ENCODE results near the gene CNPY1. TPM values are rescaled to one million over a fixed set of nuclear protein-coding genes. Genes with fewer than 3 reads are reported as not detected.

Gene CNPY1
- polyA plus RNA-seq, 3 donors = not detected

DNA sequence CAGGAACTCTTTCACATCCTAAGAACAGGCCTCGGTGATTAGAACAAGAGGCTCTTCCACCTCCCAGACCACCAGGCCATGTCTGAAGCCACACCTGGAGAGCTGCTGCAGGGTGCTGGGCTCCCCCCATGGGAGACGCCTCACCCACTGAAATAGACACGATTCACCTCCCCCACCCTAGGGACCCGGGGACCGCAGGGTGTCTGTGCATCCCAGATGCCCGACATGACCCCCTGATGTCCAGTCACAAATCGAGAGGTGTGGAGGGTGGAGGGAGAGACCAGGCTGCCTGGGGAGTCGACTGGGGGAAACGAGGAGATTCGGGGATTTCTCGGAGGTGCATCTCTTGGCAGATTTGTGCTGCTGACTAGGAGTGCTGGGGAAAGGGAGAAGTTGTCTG, 31.0 kb downstream of the CNPY1 start:
- no peak for DNase-seq (ENCODE audit: low read depth in 3 of 3, low spot score in 2 of 3)

DNA sequence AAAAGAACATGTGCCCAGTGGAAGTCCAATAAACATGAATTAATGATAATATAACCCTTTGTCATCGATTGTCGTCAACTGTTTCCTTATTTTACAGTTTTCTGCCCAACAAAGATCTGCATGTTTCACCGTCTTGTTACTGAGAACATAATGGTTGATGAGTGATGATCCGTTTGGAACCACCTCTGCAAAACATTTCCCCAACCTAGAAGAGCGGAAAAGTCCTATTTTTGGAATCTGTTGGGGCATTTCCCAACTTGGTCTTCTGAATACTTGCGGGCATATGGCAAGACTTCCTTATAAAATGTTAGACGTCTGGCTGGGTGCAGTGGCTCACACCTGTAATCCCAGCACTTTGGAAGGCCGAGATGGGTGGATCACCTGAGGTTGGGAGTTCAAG, 32.1 kb downstream of the CNPY1 start:
- DNase-seq (ENCODE audit: low read depth in 3 of 3, low spot score in 2 of 3) = no peak

DNA sequence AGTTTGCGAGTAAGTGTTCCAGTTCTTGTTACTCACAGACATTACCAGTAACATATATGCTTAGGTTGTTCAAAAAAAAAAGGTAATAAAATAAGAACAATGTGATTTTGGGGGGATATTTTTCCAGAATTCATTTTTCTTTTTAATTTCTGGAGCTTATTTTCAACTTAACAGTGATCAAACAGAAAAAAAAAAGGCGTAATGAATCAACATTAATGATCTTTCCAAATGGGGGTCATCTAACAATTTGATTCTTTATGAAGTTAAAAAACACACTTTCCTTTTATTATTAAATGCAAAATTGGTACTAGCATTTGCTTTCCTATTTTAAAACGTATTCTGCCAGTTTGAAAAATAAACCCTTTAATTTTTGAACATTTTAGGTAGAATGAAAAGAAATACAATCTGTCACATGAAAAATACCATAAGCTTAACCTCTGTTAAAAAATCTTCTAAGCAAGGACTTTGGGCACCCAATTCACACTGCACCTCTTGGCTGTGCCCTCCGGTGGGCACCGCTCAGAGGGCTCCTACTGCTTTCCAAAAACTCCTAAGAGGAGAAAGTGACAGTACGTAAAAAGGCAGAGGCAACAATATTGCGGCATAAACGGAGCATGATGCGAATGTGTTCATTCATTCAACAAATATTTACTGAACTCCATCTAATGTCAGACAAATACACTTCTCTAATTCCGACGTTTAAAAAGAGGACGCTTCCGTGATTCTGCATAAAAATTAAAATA, 32.6 kb downstream of the CNPY1 start:
- no peak for DNase-seq (ENCODE audit: low read depth in 3 of 3, low spot score in 2 of 3)

DNA sequence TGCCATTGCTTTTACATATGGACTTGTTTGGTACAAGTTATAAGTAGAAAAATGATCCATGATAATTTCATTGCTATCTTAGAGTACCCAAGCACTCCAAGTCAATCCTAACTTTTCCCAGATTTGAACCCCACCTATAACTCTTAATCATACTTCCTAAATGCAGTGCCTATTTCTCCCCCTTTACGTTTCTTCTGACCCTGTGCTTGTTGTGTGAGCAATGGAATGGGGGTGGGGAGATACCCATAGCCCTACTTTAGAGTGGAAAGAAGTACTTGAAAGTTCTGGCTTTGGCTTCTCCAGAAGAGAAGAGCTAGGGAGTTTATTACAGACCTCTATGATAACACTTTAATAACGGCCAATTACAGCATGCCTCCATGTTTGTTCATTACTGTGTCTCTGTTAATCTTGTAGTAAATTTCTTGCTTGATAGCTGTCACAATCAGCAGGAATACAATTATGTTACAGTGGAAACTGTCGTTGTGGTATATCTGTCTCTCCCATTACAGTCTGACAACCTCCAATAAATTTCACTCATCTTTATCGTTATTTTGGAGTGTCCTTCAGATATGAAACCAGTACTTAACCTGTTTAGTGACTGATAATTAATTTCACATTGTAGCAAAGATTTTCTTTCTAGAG, 34.0 kb downstream of the CNPY1 start:
- DNase-seq (ENCODE audit: low read depth in 3 of 3, low spot score in 2 of 3) = no peak

DNA sequence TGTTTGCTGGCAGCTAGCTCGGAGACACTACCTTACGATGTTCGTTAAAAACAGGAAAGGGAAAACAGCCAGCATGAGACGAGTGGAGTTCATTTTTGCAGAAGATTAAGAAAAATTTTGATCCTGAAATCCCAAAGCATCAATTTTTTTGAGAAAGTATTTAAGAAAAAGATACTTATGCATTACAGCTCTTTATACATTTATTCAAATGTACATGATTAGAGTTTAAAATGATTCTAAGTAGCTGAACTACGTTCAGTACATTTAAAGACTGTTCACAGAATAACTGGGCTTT, 34.7 kb downstream of the CNPY1 start:
- DNase-seq (ENCODE audit: low read depth in 3 of 3, low spot score in 2 of 3) = no peak

DNA sequence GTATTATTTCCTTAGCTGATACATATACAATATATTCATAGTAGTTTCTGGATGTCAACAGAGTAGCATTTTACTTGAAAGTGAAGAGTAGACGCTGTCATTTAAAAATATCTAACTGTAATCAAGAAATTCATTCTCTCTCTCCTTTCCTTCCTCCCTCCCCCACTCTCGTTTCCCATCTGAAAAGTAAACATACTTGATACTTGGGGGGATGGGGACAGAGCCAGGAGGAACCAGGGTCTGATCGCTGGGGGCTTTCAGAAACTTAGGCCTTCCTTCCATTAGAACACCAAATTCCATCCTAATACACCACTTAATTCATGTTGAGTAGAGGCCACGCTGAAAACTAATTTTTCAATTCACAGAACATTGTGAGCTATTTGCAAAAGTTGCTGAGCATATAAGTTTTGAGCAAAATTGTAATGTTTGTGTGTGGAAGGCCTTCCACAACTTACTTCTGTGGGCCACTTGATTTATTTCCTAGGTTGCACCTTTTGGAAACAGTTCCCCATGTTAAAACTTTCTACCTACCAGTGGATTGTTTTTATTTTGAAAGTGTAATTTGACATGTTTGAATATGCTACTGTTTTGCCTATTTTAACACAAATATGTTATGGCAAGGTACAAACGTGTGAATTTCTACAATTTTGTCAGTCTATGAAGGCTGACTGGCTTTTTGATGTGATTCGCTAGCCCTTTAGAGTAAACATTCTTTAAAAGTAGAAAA, 35.2 kb downstream of the CNPY1 start:
- no peak for DNase-seq (ENCODE audit: low read depth in 3 of 3, low spot score in 2 of 3)

DNA sequence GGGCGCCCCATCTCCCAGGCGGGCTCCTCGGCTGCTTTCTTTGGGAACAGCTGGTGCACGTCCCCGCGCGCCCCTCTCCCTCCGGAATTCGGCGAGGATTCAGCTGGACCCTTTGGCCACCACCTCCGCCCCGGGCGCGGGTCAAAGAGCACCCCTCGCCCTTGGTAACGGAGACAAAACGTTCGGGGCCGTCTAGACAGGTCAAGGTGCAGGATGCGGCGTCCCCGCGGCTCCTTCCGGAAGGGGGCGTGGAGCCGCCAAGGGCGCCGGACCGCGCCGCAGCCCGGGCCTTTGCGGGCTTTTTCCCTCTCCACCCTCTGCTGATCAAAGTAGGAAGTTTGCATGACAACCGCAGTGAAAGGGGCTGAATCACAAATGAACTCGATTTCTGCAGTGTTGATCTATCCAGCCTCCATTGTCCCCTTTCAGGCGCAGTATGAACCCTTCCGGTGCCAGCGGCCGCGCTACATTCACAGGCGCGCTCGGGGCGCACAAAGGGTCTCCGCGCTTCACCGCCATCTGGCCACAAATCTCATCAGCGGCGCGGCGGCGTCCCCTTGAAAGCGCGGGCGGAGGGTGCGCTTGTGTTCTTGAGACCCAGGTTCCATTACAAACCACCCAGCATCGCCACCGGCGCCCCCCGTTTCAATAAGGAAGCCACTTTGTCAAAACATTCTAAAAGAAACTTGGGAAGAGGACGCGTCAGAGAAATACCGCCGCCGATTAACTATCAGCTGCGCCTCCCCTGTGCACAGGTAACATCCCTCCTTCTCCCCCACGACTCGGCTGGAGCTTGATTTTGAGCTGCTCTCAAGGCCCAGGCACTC, 36.4 kb downstream of the CNPY1 start:
- no peak for DNase-seq (ENCODE audit: low read depth in 3 of 3, low spot score in 2 of 3)

DNA sequence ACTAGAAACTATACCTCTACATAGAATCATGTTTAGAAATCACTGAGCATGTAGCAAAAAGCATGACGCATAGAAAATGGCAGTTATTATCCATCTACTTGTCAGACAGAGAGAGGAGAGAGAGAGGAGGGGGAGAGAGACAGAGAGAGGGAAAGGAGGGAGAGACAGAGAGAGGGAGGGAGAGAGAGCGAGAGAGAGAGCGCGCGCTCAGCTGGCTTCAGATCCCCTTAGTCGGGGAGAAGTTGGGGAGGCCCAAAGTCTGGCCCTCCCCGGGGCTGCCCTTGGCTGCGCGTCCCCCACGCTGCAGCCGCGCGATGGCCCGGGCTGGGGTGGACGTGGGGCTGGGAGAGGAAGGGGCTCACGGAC, 37.0 kb downstream of the CNPY1 start:
- no peak for DNase-seq (ENCODE audit: low read depth in 3 of 3, low spot score in 2 of 3)

DNA sequence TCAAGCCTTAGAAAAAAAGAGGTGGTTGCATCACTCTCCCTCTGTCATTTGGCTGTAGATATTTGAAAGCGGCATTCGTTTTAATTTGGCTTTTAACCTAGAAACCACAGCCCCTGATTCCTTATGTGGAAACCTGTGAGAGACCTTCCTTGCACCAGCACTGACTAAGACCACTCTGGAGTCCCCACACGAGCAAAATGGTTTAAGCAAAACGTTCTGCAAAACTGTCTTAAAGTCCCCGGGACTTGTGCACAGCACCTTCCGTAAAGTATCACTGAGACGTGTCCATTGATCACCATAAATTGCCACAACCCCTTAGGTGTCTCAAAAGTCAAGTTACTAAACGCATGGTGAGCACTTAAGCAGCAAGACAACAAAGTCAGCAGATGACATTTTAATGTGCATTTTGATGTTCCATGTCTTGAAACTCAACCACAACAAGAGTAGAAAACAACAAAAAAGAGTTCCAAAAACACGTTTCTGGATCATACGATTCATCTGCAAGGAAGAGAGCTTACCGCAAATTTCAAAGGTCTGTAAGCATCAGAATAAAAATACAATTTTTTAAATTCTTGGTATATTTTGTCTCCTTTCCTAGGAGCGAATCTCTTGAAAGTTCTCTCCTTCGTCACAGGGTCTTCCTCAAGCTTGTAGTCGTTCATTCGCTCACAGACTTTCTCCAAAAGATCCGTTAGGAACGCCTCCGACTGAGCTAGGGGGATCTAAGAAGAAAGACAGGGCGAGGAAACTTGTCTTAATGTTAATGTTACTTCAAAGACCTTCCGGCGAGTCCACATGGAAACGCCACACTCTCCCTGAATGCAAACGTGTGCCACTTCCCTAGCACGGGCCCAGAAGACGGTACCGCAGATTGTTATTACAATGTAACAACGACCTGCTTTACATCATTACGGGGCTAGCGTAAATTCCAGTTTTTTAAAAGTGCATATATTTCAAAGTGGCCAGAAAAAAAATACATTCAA, 37.7 kb downstream of the CNPY1 start:
- DNase-seq (ENCODE audit: low read depth in 3 of 3, low spot score in 2 of 3) = no peak

DNA sequence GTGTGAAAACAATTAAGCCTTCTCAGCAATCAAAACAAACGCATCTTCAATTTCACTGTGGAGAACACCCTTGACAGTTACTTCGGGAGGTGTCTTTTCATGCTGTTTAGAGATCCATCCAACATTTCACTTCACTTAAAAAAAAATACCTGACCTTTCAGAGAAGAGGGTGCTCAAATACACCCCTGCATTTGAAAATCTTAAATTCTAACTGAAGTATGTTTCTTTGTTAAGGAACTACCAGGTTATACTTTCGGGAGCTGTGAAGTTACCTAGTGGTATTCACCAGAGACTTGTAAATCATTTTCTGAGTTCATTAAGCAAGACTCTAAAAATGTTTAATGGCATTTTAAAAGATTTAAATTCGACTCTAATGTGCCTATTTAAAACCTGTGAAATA, 38.8 kb downstream of the CNPY1 start:
- no peak for DNase-seq (ENCODE audit: low read depth in 3 of 3, low spot score in 2 of 3)

DNA sequence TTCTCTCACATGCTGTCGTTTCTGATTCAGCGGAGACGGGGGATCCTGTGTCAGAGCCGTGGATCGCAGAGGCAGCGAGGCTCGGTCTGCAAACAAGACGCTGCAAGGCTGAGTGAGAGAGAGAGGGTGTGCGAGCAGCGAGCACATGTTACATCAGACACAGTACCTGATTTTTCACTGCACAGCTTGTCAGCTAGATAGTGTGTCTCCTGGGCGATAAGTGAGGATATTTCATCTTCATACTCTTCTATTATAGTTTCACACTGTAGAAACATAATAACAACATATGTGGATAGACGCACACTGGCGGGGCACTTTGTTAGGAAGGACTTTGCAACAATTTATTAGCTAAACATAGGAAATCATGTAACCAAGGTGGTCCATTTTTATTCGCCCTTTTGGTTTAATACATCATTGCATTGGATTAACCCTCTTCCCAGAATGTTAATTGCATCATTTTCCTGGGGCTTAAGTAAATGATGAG, 39.5 kb downstream of the CNPY1 start:
- no peak for DNase-seq (ENCODE audit: low read depth in 3 of 3, low spot score in 2 of 3)

DNA sequence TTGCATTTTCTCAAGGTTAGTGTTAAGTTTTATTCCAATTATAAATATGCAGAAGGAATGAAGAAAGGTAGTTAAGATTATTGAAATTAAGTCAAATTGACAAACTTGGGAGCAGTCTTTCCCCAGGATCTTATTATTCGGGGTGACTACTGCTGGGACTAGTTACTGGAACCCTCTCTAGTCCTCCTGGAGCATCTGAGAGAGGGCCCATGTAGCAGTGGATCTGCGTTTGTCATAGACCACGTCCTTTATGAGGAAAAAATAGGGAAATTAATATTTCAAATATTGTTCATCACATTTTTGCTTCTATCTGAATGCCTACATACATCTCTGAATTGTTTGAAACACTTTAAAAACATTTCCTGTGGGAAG, 41.0 kb downstream of the CNPY1 start:
- no peak for DNase-seq (ENCODE audit: low read depth in 3 of 3, low spot score in 2 of 3)

DNA sequence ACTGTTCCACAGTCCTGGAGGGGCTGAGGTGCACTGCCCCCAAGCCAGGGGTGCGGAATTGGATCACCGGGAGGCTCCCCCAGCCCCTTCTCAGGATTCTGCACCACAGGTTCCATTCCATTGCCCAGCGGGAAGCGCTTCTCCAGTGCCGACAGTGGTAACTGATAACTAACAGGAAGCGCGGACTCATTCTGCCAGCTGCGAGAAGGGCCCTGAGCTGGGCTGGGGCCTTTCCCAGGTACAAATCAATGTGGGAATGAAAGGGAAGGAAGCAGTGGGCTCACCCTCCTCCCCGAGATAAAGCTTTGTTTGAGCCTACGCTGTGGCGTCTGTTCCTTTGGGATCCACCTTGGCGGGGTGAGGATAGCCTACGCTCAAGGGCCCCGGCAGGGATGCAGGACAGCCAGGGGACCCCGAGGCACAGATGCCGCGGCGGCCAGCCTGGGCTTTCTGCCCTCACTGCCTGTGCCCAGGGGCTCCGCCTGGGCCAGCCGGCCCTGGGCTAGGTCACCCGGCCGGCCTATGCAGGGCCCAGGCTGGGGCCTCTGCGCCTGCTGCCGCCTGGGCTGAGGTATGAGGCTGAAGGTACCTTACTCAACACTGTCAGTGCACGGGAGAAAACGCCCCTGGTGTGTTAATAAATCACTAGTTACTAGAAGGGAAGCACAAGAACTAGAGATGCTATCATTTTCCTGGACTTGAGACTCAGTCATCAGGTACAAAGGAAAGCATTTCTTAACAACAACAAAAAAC, 49.0 kb downstream of the CNPY1 start:
- no peak for DNase-seq (ENCODE audit: low read depth in 3 of 3, low spot score in 2 of 3)

DNA sequence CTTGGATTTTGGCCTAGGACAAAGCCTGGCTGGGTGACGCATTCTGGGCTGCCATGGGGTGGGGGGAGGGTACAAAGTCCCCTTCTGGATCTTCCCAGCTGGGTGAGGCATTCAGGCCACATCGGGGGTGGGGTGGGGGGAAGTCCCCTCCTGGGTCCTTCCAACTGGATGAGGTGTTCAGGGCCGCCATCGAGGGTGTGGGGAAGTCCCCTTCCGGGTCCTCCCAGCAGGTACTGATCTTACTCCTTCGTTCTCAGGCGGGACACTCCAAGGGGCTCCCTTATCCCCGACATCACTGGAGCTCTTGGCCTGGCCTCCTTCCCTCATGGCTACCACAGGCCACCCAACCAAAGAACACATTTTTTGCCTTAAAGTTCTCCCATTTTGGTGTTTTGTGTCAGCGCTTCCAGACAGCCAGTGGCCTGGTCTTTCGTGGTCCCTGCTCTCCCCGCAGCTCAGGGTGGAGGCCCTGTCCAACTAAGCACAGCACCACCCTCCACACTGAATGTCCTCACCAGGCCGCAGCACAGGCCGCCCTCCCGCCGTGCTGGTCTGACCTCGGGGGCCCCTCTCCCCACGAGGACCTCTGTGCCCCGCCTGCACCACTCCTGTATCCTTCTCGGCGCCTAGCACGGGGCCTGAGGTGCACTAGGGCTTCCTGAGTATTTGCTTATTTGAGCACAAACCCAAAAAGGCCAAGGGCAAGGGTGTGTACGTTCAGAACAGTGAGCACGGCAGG, 49.9 kb downstream of the CNPY1 start:
- DNase-seq (ENCODE audit: low read depth in 3 of 3, low spot score in 2 of 3) = no peak

DNA sequence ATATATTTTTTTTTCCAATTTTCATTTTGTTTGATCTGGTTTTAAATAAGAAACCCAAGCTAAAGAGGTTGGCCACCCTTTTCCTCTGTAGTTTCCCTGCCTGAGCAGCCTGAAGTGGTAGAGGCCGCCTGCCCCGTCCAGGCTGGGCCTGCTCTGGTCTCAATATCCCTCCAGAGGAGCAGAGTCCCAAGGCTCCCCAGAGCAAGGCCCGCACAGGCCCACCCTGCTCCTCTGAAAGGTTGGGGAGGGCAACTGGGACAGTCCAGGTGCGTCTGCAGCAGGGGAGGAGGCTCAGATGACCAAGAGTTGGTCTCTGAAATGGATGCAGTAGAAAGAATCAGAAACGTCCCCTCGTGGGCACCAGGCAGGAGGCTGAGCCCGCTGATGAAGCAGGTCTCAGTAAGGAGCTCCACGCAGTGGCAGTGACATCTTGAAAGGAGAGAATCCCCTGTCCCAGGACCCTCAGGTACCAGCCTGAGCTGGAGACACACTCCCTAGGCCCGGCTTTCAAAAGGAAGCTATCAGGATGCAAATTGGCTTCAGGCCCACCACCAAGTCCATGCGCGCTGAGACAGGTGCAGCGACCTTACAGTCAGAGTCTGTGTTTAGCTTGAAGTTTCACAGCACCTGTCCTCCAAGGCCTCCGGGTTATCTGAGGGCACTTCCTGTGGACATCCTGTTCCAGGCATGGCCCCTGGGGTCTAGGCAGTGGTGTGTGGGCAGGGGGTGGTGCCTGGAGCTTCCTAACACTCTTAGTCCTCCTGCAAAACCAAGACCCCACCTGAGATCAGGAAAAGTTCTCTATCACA, 50.7 kb downstream of the CNPY1 start:
- DNase-seq (ENCODE audit: low read depth in 3 of 3, low spot score in 2 of 3) = no peak

DNA sequence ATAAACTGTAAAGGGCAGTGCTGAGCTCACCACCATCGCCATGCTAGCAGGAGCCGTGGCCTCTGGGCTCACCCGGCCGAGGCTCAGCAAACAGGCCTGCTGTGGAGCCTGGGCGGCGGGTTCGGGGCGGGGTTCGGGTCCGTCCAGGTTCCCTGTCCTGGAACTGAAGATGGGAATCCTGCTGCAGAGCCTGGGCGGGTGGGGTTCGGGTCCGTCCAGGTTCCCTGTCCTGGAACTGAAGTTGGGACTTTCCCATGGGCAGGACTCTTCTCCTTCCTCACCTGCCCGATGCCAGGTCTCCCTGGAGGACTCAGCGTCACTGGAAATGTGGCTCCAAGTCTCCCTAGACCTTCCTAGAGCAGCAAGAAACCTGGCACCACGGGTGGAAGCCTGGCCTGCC, 51.8 kb downstream of the CNPY1 start:
- DNase-seq (ENCODE audit: low read depth in 3 of 3, low spot score in 2 of 3) = no peak

DNA sequence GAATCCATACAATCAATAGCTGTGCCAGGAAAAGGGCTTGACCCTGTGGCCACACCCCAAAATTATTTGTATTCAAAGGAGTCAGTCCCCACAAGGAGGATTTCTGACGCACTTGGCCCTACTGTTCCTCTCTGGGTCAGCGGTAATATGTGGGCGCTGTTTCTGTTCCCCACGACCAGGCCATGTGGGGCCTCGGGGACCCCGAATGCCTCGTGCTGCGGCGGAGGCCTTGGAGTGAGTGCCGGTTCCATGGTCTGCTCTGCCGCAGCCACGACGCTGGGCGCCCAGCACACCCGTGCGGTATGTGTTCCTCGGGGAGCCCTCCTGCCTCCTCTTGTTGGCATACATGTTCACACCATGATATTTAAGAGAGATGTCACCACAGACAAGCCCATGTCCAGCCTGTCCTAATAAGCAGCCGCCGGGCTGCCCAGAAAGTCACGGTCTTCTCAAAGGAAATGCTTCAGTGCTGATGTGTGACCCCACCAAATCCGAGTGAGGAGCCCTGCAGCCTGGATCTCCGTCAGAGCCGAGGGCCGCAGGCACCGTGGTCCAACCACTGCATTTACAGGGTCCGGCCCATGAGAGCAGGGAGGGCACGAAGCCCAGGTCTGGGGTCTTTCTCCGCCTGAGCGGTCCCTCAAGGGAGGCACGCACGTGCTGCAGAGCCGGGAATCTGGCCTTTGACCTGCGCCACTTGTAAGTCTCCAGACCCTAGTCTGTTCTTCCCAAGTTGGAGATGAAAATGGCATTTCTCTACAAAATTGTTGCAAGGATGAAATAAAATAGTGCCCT, 52.4 kb downstream of the CNPY1 start:
- DNase-seq (ENCODE audit: low read depth in 3 of 3, low spot score in 2 of 3) = no peak

All from right renal cortex interstitium (tissue), 3 donors.